CD4-positive, alpha-beta T cell treated with Interleukin-17A for 1 hour (primary cell): ENCODE results near the gene ADAM12.

Source experiments
- DNase-seq: peaks from one replicate; pipeline ENCODE4 v3.0.0-alpha.2; 2020

The ADAM12 gene

DNA sequence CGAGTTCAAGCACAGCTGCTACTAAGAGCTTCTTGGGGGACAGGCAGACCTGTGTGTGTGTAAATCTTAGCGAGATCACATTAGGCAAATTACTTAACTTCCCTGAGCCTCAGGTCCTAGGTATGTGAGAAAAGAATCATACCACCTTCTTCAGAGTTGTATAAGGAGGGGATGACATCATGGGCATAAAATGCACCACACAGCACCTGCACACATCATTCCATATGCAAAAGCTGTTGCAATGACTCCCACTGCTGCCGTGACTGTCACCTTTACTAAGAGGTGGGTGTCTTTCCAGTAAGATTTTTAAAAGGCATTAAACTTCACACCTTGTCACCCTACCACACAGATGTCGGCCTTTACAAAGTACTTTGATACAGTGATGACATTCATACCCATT, 345.9 kb downstream of the ADAM12 start:
- no peak for DNase-seq

DNA sequence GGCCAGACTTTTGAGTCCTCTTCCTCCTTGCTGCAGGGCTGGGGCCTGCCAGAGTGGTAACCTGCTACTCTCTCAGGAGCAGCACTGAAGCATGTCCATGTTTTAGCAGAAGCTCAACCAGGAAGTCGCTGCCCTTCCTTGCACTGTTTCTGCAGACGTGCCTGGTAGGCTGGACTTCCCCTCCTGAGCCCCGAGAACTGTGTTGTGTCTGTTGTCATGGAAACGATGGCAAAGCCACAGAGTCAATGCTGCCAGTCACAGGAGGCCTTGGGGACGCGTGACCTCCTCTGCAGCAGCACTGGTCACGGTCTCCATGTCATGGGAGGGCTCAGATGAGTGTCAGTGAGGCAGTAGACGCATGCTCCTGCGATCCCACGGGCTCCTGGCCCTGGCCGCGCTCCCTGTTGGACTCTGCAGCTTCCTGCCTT, 346.5 kb downstream of the ADAM12 start:
- DNase-seq = peak; percentile 83

DNA sequence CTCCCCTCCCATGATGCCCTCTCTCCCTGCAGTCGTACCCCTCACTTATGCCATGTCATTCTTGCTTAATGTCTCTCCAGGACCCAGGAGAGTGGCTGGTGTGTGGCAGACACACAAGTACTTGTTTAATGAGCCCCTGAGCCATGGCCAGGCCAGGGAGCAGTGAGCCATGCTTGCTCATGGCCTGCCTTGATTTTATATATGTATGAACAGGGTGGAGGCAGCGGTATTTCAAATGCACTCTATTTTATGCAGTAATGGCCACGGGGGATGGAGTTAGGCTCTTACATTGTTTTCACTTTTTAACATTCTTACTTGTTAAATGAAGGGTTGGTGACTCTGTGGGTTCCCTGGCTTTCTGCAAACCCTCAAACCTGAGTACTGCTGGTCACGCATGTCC, 347.2 kb downstream of the ADAM12 start:
- DNase-seq = no peak

DNA sequence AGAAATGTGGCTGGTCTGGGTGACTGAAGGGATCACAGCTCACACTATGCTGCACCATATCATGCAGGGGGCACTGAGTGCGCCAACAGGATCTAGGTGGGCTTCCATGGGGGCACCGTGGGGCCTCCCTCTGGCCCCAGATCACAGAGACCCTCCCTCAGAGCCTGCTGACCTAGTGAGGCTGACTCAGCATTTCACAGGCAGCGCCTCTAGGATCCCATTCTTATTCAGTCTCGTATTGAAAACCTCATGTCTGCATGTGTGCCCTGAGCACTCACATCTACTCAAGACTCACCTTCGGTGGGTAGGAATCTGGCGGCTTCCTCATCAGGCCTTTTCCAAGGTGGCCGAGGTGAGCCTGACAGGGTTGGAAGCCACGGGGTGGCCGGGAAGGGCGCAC, 350.3 kb downstream of the ADAM12 start:
- no peak for DNase-seq

DNA sequence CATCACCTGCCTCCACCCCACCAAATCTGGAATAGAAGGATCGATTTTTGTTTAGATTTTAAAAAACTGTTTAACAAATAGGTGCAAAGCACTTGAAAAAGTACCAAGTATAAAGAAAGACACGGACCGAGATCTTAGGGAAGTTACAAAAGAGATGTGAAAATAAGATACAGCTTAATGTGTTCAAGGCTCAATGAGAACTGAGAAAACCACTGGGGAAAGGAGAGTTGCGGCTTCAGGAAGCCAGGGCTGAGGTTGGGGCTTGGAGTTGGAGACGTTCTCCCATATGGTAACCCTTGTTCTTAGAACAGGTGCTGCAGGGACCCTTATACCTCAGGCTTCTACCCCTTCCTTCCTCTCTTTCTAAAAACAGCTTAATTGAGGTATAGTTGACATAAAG, 351.8 kb downstream of the ADAM12 start:
- DNase-seq = no peak

DNA sequence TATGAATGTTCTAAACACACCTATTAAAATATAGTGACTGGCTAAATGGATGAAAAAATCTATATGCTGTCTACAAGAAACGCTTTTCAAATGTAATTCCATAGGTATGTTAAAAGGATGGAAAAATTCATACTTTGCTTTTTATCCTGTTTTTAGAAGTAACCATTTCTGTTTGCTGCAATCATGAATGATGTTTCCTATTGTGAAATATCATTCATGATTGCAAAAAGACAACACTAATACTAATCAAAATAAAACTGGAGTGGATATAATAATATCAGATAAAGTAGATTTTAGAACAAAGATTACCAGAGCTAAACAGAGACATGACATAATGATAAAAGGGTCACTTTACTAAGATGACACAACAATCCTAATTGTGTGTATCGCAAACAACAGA, 353.7 kb downstream of the ADAM12 start:
- DNase-seq = no peak

DNA sequence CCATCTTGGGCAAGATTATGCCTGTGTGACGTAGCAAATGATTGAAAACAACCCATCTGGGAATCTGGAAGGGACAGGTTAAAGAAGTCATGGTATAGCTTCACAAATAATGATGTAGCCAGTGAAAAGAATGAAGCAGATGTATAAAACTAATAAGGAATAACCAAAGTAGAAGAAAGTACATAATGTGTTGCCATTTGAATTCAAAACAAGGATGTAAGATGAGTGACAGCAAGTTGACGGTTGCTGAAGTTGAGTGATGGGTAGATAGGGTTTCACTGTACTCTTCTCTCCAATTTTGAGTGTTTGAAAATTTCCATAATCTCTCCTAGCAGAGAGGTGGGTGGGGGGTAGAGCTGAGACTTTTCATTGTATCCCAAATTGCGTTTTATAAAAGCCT, 358.3 kb downstream of the ADAM12 start:
- DNase-seq = no peak

DNA sequence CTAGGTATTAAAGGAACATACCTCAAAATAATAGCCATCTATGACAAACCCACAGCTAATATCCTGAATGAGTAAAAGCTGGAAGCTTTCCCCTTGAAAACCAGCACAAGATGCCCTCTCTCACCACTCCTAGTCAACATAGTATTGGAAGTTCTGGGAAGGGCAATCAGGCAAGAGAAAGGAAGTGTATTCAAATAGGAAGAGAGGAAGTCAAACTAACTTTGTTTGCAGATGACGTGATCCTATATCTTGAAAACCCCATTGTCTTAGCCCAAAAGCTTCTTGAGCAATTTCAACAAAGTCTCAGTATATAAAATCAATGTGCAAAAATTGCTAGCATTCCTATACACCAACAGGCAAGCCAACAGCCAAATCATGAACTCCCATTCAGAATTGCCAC, 360.6 kb downstream of the ADAM12 start:
- no peak for DNase-seq

DNA sequence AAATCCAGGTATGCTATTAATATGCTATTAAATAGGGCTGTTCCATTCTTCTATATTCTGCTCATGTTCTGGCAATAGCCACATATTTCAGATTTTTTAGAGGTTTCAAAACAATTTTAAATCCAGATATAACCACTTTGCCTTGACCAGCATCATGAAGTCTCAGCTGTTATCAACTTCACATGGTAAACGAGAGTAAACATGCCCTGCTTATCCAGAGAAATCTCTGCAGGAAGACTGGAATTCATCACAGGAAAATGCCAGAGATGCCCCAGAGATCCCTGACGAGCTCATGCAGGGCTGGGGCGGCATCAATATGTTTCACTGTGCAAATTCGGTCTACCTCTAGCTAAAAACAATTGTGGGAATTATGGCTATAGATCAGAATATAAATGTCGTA, 365.4 kb downstream of the ADAM12 start:
- no peak for DNase-seq

DNA sequence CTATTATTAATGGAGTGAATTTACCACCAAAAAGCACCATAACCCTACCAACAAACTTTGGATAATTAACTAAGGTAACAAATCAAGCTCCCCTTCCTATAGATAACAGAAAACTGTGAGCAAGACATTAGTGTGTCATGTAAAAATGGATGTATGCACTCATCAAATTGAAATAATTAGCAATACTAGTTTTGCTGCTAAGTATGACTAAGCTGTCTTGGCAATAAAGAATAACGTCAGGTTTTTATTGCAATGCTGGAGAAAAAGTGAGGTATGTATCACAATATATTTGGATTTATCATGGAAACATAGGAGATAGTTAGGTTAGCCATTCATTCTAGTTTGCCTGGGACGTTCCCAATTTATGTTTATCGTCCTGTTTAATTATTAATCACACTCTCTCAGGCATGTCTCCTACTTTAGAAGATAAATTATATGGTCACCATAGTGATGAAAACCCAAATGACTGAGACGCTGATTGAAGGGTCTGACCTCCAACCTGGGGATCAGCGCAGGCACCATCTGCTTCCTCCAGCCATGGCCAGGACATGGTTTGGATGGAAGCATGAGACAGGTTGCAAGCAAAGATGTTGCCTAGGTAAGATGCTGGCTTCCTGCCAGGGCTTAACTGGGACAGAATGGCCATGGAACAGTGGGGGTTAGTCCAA, 366.3 kb downstream of the ADAM12 start:
- DNase-seq = no peak

DNA sequence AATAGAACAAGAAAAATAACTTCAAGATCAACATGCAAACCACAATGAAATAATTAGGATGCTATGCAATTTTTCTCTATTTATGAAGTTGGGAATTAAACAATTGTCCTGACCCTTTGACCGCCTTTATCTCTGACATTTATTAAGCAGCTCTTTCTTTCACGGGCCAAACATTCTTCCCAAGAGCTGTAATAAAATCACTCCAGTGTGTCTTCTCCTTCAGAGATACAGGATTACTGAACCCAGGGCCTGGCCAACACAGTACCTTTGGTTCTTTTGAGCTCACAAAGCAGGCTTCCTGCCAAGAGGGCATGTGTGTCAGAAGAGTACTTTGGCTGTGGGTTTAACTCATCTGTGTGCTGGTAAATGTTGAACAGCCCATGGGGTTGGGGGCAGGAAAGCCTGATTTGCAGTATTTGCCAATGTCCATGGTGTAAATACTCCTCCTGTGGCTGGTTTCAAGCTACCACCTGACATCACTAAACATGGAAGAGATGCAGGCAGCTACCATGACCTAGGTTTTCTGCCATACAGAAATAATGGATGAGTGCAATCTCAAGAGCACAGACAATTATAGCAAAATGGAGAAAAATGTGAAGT, 370.2 kb downstream of the ADAM12 start:
- no peak for DNase-seq

DNA sequence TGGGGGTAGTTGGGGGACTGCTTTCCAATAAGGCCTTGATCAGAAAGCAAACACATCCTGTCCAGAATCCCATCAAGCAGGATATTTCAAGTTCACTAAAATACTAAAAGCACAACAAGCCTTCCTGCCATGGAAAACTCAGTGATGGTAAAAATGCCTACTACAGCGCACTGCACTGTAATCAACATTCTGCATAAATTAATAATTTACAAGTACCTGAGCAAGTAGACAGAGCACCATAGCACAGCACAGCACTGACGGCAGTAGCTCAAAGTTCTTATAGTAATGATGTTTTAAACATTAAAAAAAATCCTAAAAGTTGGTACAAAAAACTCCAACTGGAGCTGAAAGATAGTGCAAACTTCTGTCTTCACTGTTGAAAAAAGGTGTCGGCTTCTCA, 371.4 kb downstream of the ADAM12 start:
- no peak for DNase-seq

DNA sequence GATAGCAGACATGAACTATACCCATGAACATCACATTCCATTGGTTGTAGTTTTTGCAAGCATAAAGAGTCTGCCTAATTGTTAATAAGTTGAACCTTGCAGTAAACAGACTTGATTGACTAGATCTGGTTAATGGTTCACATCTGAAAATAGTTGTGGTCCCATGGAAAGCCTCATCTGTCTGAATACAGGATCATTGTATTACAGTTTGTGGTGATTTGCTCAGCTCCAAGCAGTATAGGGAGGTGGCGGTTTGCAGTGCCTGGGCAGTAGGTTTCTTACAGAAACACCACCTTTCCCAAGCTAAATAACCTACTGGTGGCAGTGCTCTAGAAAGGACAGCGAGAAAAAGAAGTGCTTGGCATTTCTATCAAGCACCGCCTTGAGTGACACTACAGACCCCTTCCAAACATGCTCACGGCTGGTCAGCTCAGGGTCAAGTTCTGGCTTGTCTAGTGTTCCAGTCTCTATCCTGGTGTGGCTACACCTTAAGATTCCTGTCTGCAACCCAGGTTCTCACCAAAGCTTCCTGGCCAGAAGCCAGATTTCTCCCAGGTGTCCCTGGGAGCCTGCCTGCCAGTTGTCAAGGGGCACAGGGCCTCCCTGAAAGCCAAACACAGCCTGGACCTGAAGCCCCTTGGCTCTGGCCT, 372.0 kb downstream of the ADAM12 start:
- DNase-seq = no peak

DNA sequence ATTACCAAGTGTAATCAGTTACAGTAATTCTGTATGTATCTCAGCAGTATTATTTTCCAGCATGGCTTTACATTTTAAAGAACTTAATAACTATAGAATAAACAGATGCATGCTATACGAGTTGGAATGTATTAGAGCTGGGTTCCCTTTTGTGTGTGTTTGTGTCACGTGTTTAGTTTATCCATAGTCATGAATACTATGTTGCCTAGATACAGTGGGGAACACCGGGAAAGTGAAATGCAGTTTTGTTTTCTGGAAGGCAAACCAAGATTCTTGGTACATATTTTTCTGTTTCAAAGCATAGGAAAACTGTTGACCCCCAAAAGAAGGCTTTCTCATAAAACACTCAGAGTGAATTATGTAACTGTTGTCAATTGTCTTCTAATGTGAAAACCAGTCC, 372.9 kb downstream of the ADAM12 start:
- DNase-seq = no peak

DNA sequence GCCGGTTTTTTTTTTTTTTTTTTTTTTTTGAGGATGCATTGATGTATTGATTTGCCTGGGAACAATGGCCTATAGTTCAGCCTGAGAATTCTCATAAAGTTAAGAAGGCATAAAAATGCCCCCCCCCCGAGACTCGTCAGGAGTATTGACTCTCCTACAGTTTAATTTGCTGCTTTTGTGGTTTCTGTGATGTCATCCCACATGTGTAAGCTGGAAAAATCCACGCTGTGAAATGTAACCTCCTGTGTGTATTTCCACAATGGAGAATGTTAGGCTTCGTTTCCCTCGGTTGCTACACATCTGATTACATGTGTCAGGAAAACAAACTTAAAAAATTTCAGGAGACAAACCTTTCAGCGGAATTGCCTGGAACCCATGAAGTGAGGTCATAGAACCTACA, 374.0 kb downstream of the ADAM12 start:
- no peak for DNase-seq

DNA sequence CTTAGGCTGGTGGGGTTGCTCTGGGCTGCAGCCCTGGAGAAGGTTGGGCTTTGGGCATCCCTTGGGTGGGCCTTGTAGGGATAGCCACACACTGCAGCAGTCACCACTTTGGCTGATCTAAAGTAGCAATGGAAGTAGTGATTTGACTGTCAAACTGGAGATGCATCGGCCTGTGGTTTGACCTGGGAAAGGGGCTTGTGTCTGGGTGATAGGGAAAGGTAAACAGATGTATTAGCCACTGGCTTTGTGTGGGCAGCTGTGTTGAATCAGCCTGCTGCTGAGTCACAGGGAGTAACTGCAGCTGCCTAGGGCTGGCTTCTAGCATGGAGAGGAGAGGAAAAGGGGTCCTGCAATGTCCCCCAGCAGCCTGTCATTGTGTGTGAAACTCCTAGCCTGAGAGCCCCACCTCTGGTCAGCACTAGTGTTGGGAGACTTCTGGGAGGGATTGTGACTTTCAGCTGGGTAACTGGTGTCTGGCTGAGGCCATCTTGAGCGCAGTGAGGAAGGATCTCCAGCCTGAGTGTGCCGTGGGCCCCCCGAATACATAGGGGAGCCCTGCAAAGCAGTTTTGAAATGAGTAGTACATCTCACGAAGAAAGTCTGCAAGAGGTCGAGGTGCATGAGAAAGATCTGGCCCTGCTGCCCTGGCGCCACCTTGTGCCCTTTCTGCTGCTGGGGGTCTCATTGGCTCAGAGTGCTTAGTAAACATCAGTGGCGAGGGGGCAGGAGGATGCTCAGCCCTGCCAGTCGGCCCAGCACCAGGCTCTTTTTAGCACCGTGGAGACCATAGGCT, 374.6 kb downstream of the ADAM12 start:
- peak; percentile 5 for DNase-seq

DNA sequence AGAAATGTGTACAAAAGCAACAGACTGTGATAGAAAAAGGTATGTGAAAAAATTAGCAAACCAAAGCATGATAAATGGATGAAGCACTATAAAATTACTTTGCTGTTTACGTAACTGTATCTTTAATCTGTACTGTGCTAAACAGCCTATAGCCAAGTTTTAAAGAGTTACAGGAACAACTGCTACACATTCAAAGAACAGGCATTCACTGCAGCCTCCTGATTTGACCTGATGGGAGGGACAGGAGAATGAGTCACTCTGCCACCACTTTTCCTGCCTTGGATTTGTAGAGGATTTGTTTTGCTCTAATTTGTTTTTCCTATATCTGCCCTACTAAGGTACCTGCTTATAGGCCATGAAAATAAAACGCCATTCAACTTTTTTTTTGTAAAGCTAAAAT, 375.8 kb downstream of the ADAM12 start:
- no peak for DNase-seq

DNA sequence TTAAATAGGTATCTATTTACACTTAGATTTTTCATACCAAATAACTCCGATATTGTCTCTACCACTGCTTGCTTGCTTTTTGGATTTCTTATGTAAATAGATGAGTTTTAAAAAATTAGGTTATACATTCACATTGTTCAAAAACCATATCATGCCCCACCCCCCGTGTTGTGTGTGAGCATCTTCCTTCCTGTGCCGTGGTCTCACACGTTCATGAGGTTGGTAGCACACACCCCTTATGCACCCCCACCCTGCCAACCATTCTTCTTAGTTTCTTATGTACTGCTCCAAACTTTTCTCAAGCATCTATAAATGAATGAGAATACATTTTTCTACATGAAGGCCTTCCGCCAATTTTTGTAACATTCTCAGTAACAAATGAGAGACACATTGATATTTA, 376.3 kb downstream of the ADAM12 start:
- peak; percentile 31 for DNase-seq

DNA sequence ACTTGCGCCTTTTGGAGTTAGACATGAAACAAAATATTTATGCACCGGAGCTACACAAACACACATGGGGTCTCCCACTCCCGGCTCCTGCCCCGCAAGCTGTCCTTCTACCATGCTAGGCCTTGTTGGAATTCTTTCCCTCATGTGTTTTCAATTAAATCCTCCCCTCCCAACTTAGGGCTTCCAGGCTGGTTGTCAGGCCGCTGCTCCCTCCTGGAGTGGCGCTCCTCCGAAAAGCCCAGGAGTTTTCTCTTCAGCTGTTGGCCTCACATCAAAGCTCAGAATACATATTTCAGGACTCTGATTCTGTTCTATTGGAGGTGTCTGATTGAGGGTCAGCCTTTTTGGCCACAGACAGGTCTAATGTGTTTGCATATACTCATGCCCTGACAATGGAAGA, 378.6 kb downstream of the ADAM12 start:
- no peak for DNase-seq

DNA sequence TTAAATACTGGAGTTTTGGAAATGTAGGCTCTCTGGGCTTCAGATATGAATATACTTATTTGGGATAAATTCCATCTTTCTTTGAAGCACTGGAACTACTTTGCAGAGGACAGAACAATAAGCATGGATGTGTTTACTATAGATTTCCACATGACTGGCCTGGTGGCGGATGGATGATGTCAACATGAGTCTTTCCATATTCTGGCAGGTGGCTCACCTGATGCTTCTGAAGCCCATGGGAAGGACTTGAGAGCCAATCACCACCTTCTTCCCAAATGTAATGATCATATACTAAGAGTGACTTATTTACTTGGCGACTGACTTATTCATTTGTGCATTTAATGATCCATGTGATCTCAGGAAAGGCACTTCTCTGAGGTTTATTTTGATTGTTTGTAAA, 381.4 kb downstream of the ADAM12 start:
- DNase-seq = no peak

DNA sequence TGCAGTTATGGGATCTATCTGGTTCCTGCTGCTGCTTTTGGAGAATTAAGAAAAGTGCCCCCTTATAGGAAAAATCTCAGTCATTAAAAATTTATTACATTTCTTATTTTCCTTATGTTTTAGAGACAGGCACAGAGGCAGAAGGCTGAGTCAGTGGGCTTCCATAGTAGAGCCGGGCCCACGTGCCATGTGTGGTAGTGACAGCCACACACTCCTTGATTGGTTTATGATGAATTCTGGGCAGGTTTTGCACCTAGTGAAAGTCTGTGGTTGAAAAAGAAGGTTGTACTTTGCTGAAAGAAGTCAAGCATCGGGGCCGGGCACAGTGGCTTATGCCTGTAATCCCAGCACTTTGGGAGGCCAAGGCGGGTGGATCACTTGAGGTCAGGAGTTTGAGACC, 382.0 kb downstream of the ADAM12 start:
- no peak for DNase-seq

DNA sequence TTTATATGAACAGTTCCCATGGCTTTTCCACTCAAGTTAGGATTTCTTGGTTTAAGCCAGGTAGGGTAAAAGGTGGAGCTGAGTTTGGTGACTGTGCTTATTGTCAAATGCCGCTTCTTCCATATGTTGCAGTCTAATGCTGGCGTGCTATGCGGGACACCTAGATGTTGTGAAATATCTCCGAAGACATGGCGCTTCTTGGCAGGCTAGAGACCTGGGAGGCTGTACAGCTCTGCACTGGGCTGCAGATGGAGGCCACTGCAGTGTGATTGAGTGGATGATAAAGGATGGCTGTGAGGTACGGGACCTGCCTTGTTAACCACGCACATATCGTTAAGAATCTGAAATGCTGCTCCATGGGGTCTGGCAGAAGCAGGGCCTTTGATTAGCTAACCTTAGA, 383.5 kb downstream of the ADAM12 start:
- DNase-seq = no peak

DNA sequence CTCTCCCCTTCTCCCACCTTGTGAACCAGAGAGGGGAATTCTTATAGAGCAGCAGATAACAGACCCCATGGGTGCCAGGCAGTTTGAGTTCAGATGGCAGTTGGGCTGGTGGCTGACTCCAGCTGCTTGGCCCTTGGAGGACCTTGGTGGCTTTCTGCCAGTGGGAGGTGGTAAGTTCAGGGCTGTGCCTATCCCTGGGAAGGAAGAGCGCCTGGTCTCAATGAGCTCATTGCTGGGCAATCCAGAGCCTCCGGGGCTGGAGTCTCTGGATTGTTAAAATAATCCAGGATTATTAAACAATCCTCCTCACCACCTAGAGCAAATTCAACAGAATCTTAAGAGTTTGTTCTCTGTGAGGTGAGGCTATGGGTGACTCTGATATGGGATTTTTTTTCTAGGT, 386.7 kb downstream of the ADAM12 start:
- no peak for DNase-seq

DNA sequence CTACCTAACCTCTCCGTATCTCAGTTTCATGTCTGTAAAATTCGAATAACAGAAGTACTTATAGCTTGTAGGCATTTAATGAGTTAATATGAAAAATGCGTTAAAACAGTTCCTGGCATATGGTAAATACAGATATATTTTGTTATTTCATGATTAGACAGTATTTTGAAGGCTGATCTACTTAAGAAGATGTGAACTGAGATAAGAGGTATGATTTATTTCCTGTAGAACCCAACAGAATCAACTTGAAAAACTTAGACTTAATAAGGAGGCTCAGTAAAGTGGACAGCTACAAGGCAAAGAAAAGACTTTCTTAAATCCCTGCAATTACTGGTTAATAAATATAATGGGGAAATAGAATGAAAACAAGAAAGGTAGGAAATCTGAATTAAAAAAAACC, 388.6 kb downstream of the ADAM12 start:
- DNase-seq = no peak
